GM18867 (cell line): ENCODE results near the gene CACNA1S.

Experiments used
- ATAC-seq: cut with Tn5 transposase; IDR thresholded peaks from one replicate; pipeline ENCODE4 v1.9.1; 2021; ENCODE audit warnings: mild to moderate bottlenecking, moderate library complexity; ENCODE audit not compliant: unreplicated experiment

The CACNA1S gene

GRCh38 chr1:200990114-200990513, 122.1 kb downstream of the CACNA1S start:
- ATAC-seq, result no peak
